Measurements from ENCODE around the gene LRRC42.

DNA sequence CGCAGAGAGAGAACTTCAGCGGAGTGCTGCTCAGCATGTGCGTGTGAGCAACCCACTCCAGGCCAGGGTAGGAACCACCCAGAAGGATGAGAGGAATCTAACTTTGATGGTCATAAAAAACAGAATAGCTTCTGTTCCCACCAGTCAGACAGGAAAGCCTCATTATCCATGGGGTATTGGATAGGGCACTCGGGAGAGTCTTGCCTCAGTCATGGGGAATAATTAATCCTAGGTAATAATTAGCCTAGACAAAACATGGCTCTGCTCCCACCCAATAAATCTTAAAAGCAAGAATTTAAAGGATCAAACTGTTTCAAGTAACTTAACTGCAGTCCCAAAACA is 36.6 kb downstream of the LRRC42 start:
- no peak for TF ChIP-seq POLR2AphosphoS5 (IDR thresholded peaks at IDR 0.05; ENCODE audit: borderline replicate concordance, low read depth, low read length)
- no peak for TF ChIP-seq EZH2 (IDR thresholded peaks at IDR 0.05)
- no peak for TF ChIP-seq FOXP2 (optimal IDR thresholded peaks at IDR 0.05; ENCODE audit: control extremely low read depth, extremely low read length, insufficient read depth)

Data from SK-N-MC (cell line).